ENCODE measurements around the gene KRTAP22-2. TPM values are rescaled to one million over a fixed set of nuclear protein-coding genes. Genes with fewer than 3 reads are reported as not detected.

Gene KRTAP22-2
- polyA plus RNA-seq, 2 of the 4 experiments (the other 2 are of a cell fraction), result not detected

GRCh38 chr21:30612132-30612531, 21.9 kb upstream of the KRTAP22-2 start:
- Histone ChIP-seq H3K4me2 (no peak overlapping the region), H3K27ac (no peak overlapping the region), H3K4me1 (no peaks in the 10 kb centered on the region), H3K9me3 (no peaks in the 10 kb centered on the region), H3K4me3 (no peak overlapping the region)
- no peak for DNase-seq (ENCODE audit: low read depth in 1 of 2, low spot score in 1 of 2)
- CTCF ChIA-PET, result no interaction called here
- POLR2A ChIA-PET, result no interaction called here
- no peak for FAIRE-seq
- WGBS (ENCODE audit: missing lambda C conversion rate), result 5% methylated on average over 2 of the region's 2 CpGs
- TF ChIP-seq NPAS2 (CRISPR knock-in tag; IDR thresholded peaks at IDR 0.05; ENCODE audit: borderline replicate concordance) (no peak), PHF8 (IDR thresholded peaks at IDR 0.05; ENCODE audit: borderline replicate concordance, low read depth) (no peak), RAD21 (conservative IDR thresholded peaks at IDR 0.05 in 1 of 2, IDR thresholded peaks at IDR 0.05 in 1 of 2) (no peak), TP53 (CRISPR knock-in tag; IDR thresholded peaks at IDR 0.05) (no peak), BCL3 (IDR thresholded peaks at IDR 0.05) (no peak), CEBPB (IDR thresholded peaks at IDR 0.05) (no peak), KDM1A (IDR thresholded peaks at IDR 0.05; ENCODE audit: low read depth) (no peak), CBX2 (IDR thresholded peaks at IDR 0.05; ENCODE audit: borderline replicate concordance, low read depth) (no peak), CHD2 (IDR thresholded peaks at IDR 0.05; ENCODE audit: low read length, partially characterized antibody) (no peak), PBX3 (IDR thresholded peaks at IDR 0.05) (no peak), HMGXB4 (CRISPR knock-in tag; IDR thresholded peaks at IDR 0.05; ENCODE audit: borderline replicate concordance) (no peak), TFCP2L1 (CRISPR knock-in tag; IDR thresholded peaks at IDR 0.05) (no peak)
- ATAC-seq, result no peak

GRCh38 chr21:30605968-30606367, 15.8 kb upstream of the KRTAP22-2 start:
- Histone ChIP-seq H3K4me3 (no peak overlapping the region), H3K4me1 (no peaks in the 10 kb centered on the region), H3K9me3 (no peaks in the 10 kb centered on the region), H3K27ac (no peak overlapping the region), H3K4me2 (no peak overlapping the region)
- no CpG with 5 or more reads among the region's 2 CpGs for whole genome bisulfite sequencing (ENCODE audit: missing lambda C conversion rate)
- ChIA-PET POLR2A (no interaction called here), CTCF (no interaction called here)
- TF ChIP-seq SREBF2 (IDR thresholded peaks at IDR 0.05) (no peak), SMC3 (IDR thresholded peaks at IDR 0.05) (no peak), ZFP36 (IDR thresholded peaks at IDR 0.05; ENCODE audit: borderline replicate concordance, partially characterized antibody) (no peak), CBX2 (IDR thresholded peaks at IDR 0.05; ENCODE audit: borderline replicate concordance, low read depth) (no peak), CTCF (IDR thresholded peaks at IDR 0.05) (no peak), MYC (IDR thresholded peaks at IDR 0.05; ENCODE audit: borderline replicate concordance, low read length) (no peak), JUN (IDR thresholded peaks at IDR 0.05) (no peak)
- ATAC-seq (no peak), FAIRE-seq (no peak), DNase-seq (ENCODE audit: low read depth in 1 of 2, low spot score in 1 of 2) (no peak)

GRCh38 chr21:30600787-30601186, 10.6 kb upstream of the KRTAP22-2 start, which contains the start of gene KRTAP22-1:
Gene KRTAP22-1 (plus strand): TSS chr21:30601087.
- ATAC-seq, result no peak
- Histone ChIP-seq H3K4me3 (no peak within 1 kb of the TSS), H3K4me1 (no peaks in the 10 kb centered on the region), H3K27ac (no peak within 1 kb of the TSS), H3K4me2 (no peak within 1 kb of the TSS), H3K9me3 (no peaks in the 10 kb centered on the region)
- no peak for DNase-seq (ENCODE audit: low read depth in 1 of 2, low spot score in 1 of 2)
- TF ChIP-seq CHD4 (IDR thresholded peaks at IDR 0.05; ENCODE audit: borderline replicate concordance) (no peak), CTCF (IDR thresholded peaks at IDR 0.05) (no peak), HEYL (CRISPR knock-in tag; IDR thresholded peaks at IDR 0.05) (no peak), ZC3H11A (IDR thresholded peaks at IDR 0.05) (no peak), ZNF302 (CRISPR knock-in tag; IDR thresholded peaks at IDR 0.05) (no peak), MAFK (IDR thresholded peaks at IDR 0.05; ENCODE audit: partially characterized antibody) (no peak), EHF (CRISPR knock-in tag; IDR thresholded peaks at IDR 0.05) (no peak), USF2 (IDR thresholded peaks at IDR 0.05) (no peak), MAZ (IDR thresholded peaks at IDR 0.05; ENCODE audit: borderline replicate concordance, low read depth, low read length) (no peak)
- FAIRE-seq, result no peak
- ChIA-PET CTCF (no interaction called here), POLR2A (no interaction called here)
- 0% methylated on average over 1 of the region's 1 CpG for WGBS (ENCODE audit: missing lambda C conversion rate)

All from A549 (cell line).